ENCODE data around the gene SPAG16. TPM values are rescaled to one million over a fixed set of nuclear protein-coding genes. Genes with fewer than 3 reads are reported as not detected.

The SPAG16 gene
- total and polyA plus RNA-seq, 2 donors (not counting 1 experiment from before 2014, with no cell fraction given) = 3.4 to 8.6 TPM

GRCh38 chr2:213703406-213704098, 419.3 kb downstream of the SPAG16 start:
- ChIA-PET CTCF (no interaction called here), POLR2A (no interaction called here)
- no peak for ATAC-seq (ENCODE audit: low read depth)

GRCh38 chr2:213710164-213710563, 425.9 kb downstream of the SPAG16 start:
- H3K9me3 Mint-ChIP-seq (ENCODE audit: insufficient read depth) = no peaks in the 10 kb centered on the region

More at GRCh38 chr2:213703406-213704098, 419.3 kb downstream of the SPAG16 start:
- Histone ChIP-seq H2AFZ (ENCODE audit: insufficient read depth, low read depth, low read length, poor library complexity, severe bottlenecking) (no peak overlapping the region), H3K36me3 (replicated peaks in 1 of 2; ENCODE audit: control extremely low read depth in 1 of 2, control insufficient read depth in 1 of 2, extremely low read depth in 1 of 2, insufficient read depth in 2 of 2, low read length in 1 of 2) (no peaks in the 10 kb centered on the region), H3K27me3 (replicated peaks in 1 of 4; ENCODE audit: control extremely low read depth in 1 of 4, control insufficient read depth in 3 of 4, insufficient read depth in 4 of 4, low read length in 3 of 4) (no peaks in the 10 kb centered on the region), H3K27ac (ENCODE audit: low read length in 2 of 2) (no peak overlapping the region), H3K4me1 (ENCODE audit: control insufficient read depth in 2 of 2, insufficient read depth in 2 of 2, low read length in 2 of 2) (no peaks in the 10 kb centered on the region), H4K20me1 (ENCODE audit: control insufficient read depth, insufficient read depth, low read length, poor library complexity, severe bottlenecking) (no peaks in the 10 kb centered on the region), H3K9me3 (ENCODE audit: control extremely low read depth in 1 of 3, control insufficient read depth in 2 of 3, insufficient read depth in 1 of 3, low read length in 2 of 3) (peaks cover 0 to 15% (median 2%) of the 10 kb centered on the region in 3 donors), H3K4me2 (replicated peaks; ENCODE audit: low read depth, low read length, poor library complexity, severe bottlenecking) (no peak overlapping the region), H3K79me2 (ENCODE audit: control insufficient read depth, insufficient read depth, low read length) (no peaks in the 10 kb centered on the region), H3K4me3 (ENCODE audit: control extremely low read depth in 1 of 5, extremely low read depth in 1 of 5, insufficient read depth in 1 of 5, low read depth in 2 of 5, low read length in 4 of 5) (no peak overlapping the region), H3K9ac (ENCODE audit: low read length) (no peak overlapping the region)
- WGBS (ENCODE audit: insufficient coverage) = 100% methylated on average over 4 of the region's 6 CpGs
- no peak for DNase-seq
- Mint-ChIP-seq H3K27ac (no peak overlapping the region), H3K27me3 (no peaks in the 10 kb centered on the region), H3K9me3 (ENCODE audit: insufficient read depth) (no peaks in the 10 kb centered on the region), H3K4me3 (no peak overlapping the region), H3K4me1 (no peaks in the 10 kb centered on the region)
- TF ChIP-seq EZH2 (IDR thresholded peaks at IDR 0.05; ENCODE audit: borderline replicate concordance, insufficient read depth, low read depth, low read length, poor library complexity, severe bottlenecking) = no peak
- TF ChIP-seq CTCF (IDR thresholded peaks at IDR 0.05) = no peak
- intact Hi-C loops (cut with micrococcal nuclease) = no loop called here

More at GRCh38 chr2:213710164-213710563, 425.9 kb downstream of the SPAG16 start:
- intact Hi-C loops (cut with micrococcal nuclease) = no loop called here
- ChIA-PET POLR2A (no interaction called here), CTCF (no interaction called here)
- H3K4me1 Mint-ChIP-seq = no peaks in the 10 kb centered on the region
- H3K27ac ChIP-seq (ENCODE audit: low read length in 2 of 2) = no peak overlapping the region
- no peaks in the 10 kb centered on the region for H3K27me3 Mint-ChIP-seq
- no peaks in the 10 kb centered on the region for H4K20me1 ChIP-seq (ENCODE audit: control insufficient read depth, insufficient read depth, low read length, poor library complexity, severe bottlenecking)
- H3K79me2 ChIP-seq (ENCODE audit: control insufficient read depth, insufficient read depth, low read length) = no peaks in the 10 kb centered on the region
- no peak overlapping the region for H3K4me3 ChIP-seq (ENCODE audit: control extremely low read depth in 1 of 5, extremely low read depth in 1 of 5, insufficient read depth in 1 of 5, low read depth in 2 of 5, low read length in 4 of 5)
- H3K36me3 ChIP-seq (replicated peaks in 1 of 2; ENCODE audit: control extremely low read depth in 1 of 2, control insufficient read depth in 1 of 2, extremely low read depth in 1 of 2, insufficient read depth in 2 of 2, low read length in 1 of 2) = no peaks in the 10 kb centered on the region
- WGBS (ENCODE audit: insufficient coverage) = no CpG with 5 or more reads among the region's 6 CpGs
- ATAC-seq (ENCODE audit: low read depth) = no peak
- H3K4me2 ChIP-seq (replicated peaks; ENCODE audit: low read depth, low read length, poor library complexity, severe bottlenecking) = no peak overlapping the region
- no peak for TF ChIP-seq CTCF (IDR thresholded peaks at IDR 0.05)
- no peak for TF ChIP-seq EZH2 (IDR thresholded peaks at IDR 0.05; ENCODE audit: borderline replicate concordance, insufficient read depth, low read depth, low read length, poor library complexity, severe bottlenecking)
- H2AFZ ChIP-seq (ENCODE audit: insufficient read depth, low read depth, low read length, poor library complexity, severe bottlenecking) = no peak overlapping the region
- no peaks in the 10 kb centered on the region for H3K27me3 ChIP-seq (replicated peaks in 1 of 4; ENCODE audit: control extremely low read depth in 1 of 4, control insufficient read depth in 3 of 4, insufficient read depth in 4 of 4, low read length in 3 of 4)
- no peak overlapping the region for H3K9ac ChIP-seq (ENCODE audit: low read length)
- H3K4me3 Mint-ChIP-seq = no peak overlapping the region
- H3K27ac Mint-ChIP-seq = no peak overlapping the region
- no peak for DNase-seq
- H3K9me3 ChIP-seq (ENCODE audit: control extremely low read depth in 1 of 3, control insufficient read depth in 2 of 3, insufficient read depth in 1 of 3, low read length in 2 of 3) = no peaks in the 10 kb centered on the region
- H3K4me1 ChIP-seq (ENCODE audit: control insufficient read depth in 2 of 2, insufficient read depth in 2 of 2, low read length in 2 of 2) = no peaks in the 10 kb centered on the region

All from B cell (primary cell).